HG02840 (cell line): ENCODE results near the gene POMT1.
"Not testable (repeated sequence)": the region's sequence is repeated elsewhere in the genome, so short reads cannot be mapped to it uniquely, and the experiment has no call there.

ENCODE experiments used
- ATAC-seq: cut with Tn5 transposase; IDR thresholded peaks from one replicate; pipeline ENCODE4 v1.9.1; 2021; ENCODE audit warnings: mild to moderate bottlenecking, moderate library complexity, moderate number of reproducible peaks; ENCODE audit not compliant: unreplicated experiment, low FRiP score

Gene POMT1

DNA sequence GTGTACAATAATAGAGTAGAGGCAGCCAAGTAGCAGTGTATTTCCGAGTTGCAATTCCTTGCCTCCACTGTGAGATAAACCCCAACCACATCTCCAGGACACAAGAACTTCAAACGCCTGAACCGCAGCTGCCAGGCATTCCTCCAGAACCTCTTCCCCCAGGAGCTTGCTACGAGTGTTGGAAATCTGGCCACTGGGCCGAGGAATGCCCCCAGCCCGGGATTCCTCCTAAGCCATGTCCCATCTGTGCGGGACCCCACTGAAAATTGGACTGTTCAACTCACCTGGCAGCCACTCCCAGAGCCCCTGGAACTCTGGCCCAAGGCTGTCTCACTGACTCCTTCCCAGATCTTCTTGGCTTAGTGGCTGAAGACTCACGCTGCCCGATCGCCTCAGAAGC, 46.5 kb downstream of the POMT1 start:
- not testable (repeated sequence) for ATAC-seq

DNA sequence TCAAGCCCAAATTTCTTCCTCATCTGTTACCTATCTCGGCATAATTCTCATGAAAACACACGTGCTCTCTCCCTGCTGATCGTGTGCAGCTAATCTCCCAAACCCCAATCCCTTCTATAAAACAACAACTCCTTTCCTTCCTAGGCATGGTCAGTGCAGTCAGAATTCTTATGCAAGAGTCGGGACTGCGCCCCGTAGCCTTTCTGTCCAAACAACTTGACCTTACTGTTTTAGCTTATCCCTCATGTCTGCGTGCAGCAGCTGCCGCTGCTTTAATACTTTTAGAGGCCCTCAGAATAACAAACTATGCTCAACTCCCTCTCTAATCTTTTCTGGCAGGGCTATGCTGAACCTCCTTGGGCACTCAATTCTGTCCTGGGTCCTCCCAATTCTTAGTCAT, 47.7 kb downstream of the POMT1 start:
- ATAC-seq = not testable (repeated sequence)

DNA sequence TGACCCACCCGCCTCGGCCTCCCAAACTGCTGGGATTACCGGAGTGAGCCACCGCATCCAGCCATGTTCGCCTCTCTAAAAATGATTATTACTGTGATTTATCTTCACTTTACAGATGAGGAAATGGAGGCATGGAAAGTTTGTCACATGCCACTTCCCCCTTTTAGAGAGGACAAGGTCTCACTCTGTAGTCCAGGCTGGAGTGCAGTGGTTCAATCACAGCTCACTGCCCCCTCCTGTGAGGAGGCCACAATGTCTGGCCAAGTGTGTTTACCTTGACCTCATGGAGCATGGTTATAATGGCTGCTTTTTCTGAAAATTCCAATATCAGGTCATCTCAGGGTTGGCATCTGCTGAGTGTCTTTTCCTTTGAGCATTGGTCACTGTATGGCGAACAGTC, 49.3 kb downstream of the POMT1 start:
- ATAC-seq = no peak

DNA sequence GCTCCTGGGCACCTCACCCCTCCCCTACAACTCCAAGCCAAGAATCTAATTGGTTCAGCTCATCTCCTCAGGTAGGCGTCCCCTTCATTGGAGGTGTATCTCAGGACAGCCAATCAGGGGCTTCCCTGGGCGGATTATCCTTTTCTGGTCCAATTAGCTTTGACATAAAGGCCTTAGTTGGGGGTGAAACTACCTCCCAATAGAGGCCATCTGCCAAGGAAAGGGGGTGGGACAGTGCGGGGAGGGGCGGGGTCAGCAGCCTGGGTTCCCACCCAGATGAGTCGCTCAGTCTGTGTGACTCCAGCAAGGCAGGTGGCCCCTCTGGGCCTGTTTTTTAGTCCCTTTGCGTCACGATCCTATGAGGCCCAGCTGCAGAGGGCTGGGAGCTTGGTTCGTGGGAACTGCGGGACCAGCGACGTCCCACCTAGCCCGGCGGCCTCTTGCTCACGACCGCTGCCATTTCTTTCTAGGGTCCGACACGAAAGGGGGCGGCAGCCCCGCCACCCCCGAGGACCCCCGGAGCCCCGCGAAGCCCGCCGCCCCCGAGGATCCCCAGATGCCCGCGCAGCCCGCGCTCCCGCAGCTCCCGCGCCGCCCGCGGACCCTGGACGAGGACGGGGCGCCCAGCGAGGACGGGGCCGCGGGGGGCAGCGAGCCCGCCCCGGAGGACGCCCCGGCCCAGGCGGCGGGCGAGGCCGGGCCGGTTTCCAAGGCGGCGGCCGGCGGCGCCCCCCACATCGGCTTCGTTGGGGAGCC, 51.5 kb downstream of the POMT1 start:
- ATAC-seq = no peak

DNA sequence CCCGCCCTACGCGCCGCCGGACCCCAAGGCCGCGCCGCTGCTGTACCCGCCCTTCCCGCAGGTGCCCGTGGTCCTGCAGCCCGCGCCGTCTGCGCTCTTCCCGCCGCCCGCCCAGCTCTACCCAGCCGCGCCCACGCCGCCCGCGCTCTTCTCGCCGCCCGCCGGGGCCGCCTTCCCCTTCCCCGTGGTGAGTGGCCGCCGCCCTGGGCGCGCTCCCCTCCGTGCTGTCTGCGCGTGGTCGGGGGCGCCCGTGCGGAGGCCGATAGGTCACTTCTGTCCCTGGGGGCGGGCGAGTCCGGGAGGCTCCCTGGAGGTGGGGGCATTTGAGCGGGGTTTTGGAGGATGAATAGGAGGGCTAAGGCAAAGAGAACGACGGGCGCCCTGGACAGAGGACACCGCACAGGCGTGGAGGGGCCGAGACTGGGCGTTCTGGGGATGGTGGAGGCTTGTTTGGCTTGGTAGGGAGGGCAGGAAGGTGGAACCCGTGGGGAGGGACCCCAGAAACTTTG, 52.2 kb downstream of the POMT1 start:
- ATAC-seq = no peak

DNA sequence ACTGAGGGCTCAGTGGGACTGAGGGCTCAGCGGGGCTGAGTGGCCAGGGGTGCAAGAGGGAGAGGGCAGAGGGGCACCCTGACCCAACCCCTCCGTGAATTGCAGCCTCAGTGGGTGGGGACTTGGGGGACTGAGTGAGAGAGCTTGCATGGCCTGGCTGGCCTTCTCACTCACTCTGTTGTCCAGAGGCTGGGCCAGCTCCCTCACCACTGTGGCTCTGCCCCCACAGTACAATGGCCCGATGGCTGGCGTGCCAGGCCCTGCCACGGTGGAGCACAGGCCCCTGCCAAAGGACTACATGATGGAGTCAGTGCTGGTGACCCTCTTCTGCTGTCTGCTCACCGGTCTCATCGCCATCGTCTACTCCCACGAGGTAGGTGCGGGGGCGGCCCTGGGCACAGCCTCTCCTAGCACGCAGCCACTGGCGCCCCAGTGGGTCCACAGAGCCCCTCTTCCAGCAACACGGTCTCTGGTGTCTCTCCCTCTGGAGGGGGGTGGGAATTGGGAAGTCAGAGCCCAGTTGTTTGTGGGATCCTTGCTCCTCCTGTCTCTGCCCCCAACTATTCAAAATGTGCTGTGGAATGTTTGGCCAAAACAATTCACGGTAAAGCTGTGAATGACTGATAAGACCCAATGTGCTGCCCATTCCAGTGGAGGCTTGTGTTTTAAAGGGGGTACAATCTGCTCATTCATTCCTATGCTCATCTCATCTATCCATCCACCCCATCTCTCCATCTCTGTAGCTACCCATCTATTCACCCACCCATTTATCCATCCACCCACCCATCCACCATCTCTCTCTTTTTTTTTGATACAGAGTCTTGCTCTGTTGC, 53.3 kb downstream of the POMT1 start:
- no peak for ATAC-seq

DNA sequence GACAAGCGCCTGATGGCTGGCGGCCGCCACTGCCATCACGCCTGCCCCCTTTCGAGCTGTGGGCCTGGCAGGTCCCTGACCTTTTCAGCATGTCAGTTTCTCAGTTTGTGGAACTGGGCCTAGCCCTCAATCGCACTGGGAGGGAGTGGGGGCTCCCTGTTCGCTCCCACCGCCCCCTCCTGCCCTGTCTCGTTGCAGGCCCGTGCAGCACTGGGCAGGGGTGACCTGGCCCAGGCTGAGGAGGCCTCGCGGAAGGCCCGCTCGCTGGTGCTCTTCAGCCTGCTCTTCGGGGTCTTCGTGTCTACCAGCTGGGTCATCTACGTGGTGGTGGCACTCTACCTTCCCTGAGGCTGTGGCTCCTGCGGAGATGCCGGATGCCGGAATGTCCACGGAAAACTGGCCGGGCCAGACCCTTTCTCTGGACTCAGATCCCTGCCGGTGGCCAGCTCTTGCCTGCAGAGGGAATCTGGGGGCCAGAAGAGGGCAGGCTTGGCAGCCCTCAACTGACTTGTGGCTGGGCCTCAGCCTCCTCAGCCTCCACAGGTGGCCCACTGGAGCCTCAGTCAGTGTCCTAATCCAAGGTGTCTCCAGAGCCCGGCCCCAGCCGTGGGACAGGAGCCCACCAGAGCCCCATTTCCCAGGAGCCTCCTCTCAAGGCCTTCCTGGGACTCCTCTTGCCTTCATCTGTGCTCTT, 55.3 kb downstream of the POMT1 start:
- ATAC-seq = no peak

DNA sequence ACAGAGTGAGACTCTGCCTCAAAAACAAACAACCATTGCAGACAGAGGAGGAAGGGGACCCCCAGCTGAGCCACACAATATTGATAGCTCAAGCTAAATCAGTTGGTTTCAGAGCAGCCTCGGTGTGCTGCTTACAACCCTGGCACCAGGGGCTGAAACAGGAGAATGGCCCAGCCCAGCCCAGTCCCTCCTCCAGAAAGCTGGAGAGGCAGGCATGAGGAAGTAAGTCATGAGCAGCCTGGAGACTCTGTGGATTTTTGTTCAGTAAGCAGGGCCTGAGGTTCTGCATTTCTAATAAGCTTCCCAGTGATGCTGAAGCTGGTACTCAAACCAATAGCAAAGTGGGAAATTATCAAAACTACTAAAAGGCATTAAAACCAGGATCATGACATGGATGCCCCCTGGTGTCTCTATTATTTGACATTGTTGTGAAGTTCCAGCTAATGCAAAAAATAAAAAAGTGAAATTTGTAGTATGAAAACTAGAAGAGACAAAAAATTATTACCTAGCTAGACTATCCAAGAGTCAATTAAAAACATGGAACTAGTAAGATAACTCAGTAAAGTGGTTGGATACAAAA, 56.8 kb downstream of the POMT1 start:
- ATAC-seq = no peak

DNA sequence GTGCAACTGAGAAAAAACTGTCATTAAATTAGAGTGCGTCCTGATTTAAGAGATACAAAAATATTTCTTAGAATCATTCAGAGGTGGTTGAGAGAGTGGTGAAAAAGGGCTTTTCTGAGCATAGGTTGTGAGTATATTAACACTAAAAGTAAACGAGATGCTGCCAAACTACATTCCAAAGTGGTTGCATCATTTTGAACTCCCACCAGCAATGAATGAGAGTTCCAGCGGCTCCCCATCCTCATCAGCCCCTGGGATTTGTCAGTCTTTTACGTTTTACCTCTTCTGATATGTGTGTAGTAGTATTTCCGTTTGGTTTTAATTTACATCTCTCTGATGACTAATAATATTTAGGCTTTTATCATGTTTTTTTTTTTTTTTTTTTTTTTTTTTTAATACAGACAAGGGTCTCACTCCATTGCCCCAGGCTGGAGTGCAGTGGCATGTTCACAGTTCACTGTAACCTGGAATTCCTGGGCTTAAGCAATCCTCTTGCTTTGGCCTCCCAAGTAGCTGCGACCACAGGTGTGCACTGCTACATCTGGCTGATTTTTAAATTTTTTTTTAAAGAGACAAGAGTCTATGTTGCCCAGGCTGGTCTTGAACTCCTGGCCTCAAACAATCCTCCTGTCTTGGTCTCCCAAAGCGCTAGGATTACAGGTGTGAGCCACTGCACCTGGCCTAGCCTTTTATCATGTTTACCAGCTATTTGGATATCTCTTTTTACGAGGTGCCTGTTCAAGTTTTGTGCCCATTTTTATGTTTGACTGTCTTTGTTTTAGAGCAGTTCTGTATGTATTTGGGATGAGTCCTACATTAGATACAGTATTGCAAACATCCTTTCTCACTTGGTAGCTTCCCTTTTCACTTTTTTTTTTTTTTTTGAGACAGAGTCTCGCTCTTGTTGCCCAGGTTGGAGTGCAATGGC, 59.6 kb downstream of the POMT1 start:
- ATAC-seq = no peak

DNA sequence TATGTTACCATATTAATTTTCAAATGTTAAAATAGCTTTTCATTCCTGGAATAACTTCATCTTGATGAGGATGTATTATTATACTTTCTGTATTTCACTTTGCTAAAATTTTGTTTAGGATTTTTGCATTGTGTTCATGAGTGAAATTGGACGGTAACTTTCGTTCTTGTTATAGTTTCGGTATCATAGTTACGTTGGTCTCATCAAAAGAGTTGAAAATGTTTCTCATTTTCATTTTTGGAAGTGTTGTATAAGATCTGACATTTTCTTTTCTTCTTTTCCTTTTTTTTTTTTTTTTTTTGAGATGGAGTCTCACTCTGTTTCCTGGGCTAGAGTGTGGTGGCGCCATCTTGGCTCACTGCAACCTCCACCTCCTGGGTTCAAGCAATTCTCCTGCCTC, 62.7 kb downstream of the POMT1 start:
- ATAC-seq = no peak

DNA sequence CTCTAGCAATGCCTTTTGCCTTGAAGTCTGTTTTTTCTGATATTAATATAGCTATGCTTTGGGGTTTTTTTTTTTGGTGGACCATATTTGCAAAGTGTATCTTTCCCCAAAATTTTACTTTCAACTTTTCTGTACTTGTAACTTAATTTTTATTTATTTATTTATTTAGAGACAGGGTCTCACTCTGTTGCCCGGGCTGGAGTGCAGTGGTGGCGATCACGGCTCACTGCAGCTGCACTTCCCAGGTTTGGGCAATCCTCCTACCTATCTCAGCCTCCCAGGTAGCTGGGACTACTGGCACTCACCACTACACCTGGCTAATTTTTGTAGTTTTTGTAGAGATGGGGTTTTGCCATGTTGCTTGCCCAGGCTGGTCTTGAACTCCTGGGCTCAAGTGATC, 63.4 kb downstream of the POMT1 start:
- no peak for ATAC-seq

DNA sequence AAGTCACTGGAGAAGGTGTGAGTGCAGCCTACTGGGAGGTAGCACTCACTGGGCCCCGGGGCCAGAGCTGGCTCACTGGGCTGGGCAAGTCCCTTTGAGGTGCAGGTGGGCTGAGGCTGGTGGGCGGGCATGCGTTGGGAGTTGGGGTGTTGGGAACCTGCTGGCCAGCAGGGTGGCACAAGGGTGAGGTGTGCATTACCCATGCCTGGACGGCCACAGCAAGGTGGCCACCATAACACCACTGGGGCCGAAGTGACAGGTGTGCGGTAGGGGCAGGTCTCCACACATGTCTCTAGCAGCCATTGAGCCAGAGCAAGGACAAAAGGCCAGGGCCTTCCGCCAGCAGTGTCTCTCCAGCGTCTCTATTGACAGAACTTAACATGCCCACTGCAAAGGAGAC, 65.2 kb downstream of the POMT1 start:
- no peak for ATAC-seq
